Measurements from ENCODE around the gene IVNS1ABP.

DNA sequence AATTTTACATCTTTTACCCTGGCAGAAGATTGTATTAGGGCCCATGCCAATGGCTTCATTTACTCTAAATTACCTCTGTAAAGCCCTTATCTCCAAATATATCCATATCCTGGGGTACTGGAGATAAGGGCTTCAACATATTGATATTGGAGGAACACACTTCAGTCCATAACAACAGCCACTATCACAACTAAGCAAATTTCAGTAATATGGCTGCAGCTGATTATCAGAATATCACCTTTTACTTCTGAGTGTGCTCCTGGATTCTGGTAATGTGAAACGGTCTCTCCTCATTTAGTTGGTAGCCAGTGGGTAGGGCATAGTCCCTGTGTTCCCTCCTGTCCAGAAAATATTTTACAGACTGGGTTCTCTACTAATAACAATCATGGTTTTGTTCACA, 53.3 kb downstream of the IVNS1ABP start:
- TF ChIP-seq EZH2 (IDR thresholded peaks at IDR 0.05; ENCODE audit: borderline replicate concordance, low read depth, low read length, severe bottlenecking) (no peak), MAX (IDR thresholded peaks at IDR 0.05; ENCODE audit: insufficient read depth, insufficient read length) (no peak), POLR2A (IDR thresholded peaks at IDR 0.05; ENCODE audit: low read depth, low read length) (no peak)
- TF ChIP-seq, protein P1, sequence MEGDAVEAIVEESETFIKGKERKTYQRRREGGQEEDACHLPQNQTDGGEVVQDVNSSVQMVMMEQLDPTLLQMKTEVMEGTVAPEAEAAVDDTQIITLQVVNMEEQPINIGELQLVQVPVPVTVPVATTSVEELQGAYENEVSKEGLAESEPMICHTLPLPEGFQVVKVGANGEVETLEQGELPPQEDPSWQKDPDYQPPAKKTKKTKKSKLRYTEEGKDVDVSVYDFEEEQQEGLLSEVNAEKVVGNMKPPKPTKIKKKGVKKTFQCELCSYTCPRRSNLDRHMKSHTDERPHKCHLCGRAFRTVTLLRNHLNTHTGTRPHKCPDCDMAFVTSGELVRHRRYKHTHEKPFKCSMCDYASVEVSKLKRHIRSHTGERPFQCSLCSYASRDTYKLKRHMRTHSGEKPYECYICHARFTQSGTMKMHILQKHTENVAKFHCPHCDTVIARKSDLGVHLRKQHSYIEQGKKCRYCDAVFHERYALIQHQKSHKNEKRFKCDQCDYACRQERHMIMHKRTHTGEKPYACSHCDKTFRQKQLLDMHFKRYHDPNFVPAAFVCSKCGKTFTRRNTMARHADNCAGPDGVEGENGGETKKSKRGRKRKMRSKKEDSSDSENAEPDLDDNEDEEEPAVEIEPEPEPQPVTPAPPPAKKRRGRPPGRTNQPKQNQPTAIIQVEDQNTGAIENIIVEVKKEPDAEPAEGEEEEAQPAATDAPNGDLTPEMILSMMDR (IDR thresholded peaks at IDR 0.05; ENCODE audit: extremely low read depth in 1 of 2, insufficient read depth in 1 of 2, low read depth in 1 of 2, low read length in 2 of 2), result no peak

Measured in endothelial cell of umbilical vein (primary cell).